GM20000 (cell line): ENCODE results near the gene TLN1.

Source experiments
- DNase-seq: peaks from one replicate; pipeline ENCODE4 v3.0.0; 2012; ENCODE audit warnings: low spot score
- CTCF ChIP-seq: IDR thresholded peaks from 2 replicates; pipeline ENCODE4 v1.5.1; 2012; ENCODE audit warnings: mild to moderate bottlenecking, control low read depth; ENCODE audit errors: extremely low read depth, missing control alignments

The TLN1 gene

GRCh38 chr9:35688558-35689541 lies 43.1 kb downstream of the TLN1 start:
- DNase-seq, result no peak
- no peak for TF ChIP-seq CTCF

- DNase-seq, result no peak
- TF ChIP-seq CTCF, result no peak
Observed at GRCh38 chr9:35687972-35688557, 43.9 kb downstream of the TLN1 start.

GRCh38 chr9:35687306-35687705 lies 44.7 kb downstream of the TLN1 start:
- TF ChIP-seq CTCF, result no peak
- no peak for DNase-seq

- TF ChIP-seq CTCF, result no peak
- DNase-seq, result no peak
Observed at GRCh38 chr9:35686222-35687203, 45.5 kb downstream of the TLN1 start.

- DNase-seq, result no peak
- no peak for TF ChIP-seq CTCF
Observed at GRCh38 chr9:35685506-35685905, 46.5 kb downstream of the TLN1 start.

GRCh38 chr9:35684921-35685320 lies 47.1 kb downstream of the TLN1 start:
- no peak for TF ChIP-seq CTCF
- no peak for DNase-seq
